ENCODE measurements around the gene COL4A5.

GRCh38 chrX:108464604-108465003 lies 25.0 kb downstream of the COL4A5 start:
- no peak for TF ChIP-seq EZH2phosphoT487 (IDR thresholded peaks at IDR 0.05; ENCODE audit: borderline replicate concordance)
- TF ChIP-seq CTCF (IDR thresholded peaks at IDR 0.05 in 2 of 3, conservative IDR thresholded peaks at IDR 0.05 in 1 of 3; ENCODE audit: borderline replicate concordance in 1 of 3, insufficient read depth in 1 of 3, low read depth in 2 of 3, low read length in 2 of 3) = no peak
- TF ChIP-seq TCF7L2 (IDR thresholded peaks at IDR 0.05; ENCODE audit: borderline replicate concordance, extremely low read depth, insufficient read depth, insufficient read length) = no peak
- TF ChIP-seq SIN3A (IDR thresholded peaks at IDR 0.05; ENCODE audit: low read depth) = no peak
- no peak for TF ChIP-seq EZH2 (IDR thresholded peaks at IDR 0.05)
- no peak for TF ChIP-seq YY1 (IDR thresholded peaks at IDR 0.05; ENCODE audit: extremely low read depth, insufficient replicate concordance, low read depth, low read length)
